Left hindlimb (tissue), 1 donor: ENCODE data around the gene ARNT2.

Experiments
- DNase-seq: peaks from one replicate; pipeline ENCODE4 v3.0.0-alpha.2; 2018

The ARNT2 gene

GRCh38 chr15:80442728-80443403, 38.7 kb downstream of the ARNT2 start:
- no peak for DNase-seq

GRCh38 chr15:80444680-80445251, 40.6 kb downstream of the ARNT2 start:
- no peak for DNase-seq

DNA sequence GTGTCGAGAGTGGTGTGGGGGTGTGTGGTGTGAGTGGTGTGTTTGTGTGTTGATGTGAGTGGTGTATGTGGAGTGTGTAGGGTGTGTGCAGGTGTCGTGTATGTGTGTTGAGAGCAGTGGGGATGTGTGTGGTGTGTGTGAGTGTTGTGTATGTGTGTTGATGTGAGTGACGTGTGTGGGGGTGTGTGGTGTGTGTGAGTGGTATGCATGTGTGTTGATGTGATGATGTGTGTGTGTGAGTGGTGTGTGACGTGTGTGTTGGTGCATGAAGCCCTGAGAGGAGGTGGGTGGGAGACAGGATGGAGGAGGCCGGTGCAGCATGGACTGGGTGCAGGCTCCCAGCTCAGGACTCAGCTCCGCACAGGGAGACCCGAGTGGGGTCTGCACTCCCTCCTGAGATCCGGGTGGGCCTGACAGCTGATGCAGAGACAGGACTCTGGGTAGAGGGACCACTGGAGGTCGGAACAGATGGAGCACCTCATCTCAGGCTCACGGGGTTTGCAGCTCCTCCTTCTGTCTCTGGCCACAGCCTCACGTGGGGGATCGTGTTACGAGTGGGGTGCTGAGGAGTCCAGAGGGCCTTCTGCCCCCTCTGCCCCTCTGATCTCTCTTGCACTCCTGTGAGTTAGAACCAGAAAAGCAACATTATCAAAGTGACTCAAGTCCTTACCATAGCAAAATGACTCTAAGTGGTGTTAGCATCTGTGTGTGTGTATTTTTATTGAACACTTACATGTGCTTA, 41.3 kb downstream of the ARNT2 start:
- DNase-seq = no peak

- DNase-seq = no peak
These were observed 42.9 kb downstream of the ARNT2 start for GRCh38 chr15:80447077-80447476.

GRCh38 chr15:80449825-80450224, 45.6 kb downstream of the ARNT2 start:
- no peak for DNase-seq

GRCh38 chr15:80450811-80451321, 46.7 kb downstream of the ARNT2 start:
- no peak for DNase-seq

DNA sequence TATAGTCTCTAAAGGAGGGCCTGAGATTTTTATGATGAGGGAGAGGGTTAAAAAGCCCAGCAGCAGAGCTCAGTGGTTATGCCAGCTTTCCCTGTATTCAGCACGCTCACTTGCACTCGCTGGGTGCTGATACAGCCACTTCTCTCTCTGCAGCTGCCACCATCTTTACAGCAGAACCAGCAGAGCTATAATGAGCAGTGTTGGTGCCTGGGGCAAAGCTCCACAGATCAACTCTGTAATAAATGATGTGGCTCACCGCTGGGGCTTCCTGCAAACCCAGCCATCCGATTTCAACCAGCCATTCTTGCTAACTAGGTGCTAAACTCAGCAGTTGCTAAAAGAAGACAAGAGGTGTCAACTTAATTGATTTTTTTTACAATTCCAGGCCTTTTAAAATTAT, 48.0 kb downstream of the ARNT2 start:
- no peak for DNase-seq

GRCh38 chr15:80455051-80455648, 51.0 kb downstream of the ARNT2 start:
- DNase-seq = no peak

- no peak for DNase-seq
These were observed 51.7 kb downstream of the ARNT2 start for GRCh38 chr15:80455668-80456442.

- DNase-seq = no peak
These were observed 52.6 kb downstream of the ARNT2 start for GRCh38 chr15:80456517-80457492.

- DNase-seq = no peak
These were observed 53.7 kb downstream of the ARNT2 start for GRCh38 chr15:80457896-80458295.

DNA sequence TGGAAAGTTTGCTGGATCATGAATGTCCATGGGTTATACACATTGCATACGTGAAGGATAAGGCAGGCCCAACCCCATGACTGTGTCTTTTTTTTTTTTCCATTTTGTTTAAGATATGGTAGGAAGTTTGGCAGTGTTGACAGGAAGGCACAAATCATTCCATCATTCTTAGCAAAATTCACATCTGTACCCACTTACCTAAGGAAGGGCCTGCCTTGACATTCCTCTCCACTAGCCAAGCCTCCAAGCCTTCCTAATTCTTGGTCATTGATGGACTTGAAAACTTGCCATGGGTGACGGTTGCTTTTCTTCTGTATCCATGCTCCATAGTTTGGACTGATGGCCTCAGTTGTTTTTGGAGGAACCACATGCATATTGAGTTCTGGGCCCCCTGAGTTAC, 54.4 kb downstream of the ARNT2 start:
- DNase-seq = no peak

GRCh38 chr15:80459380-80459779, 55.2 kb downstream of the ARNT2 start:
- no peak for DNase-seq

- no peak for DNase-seq
These were observed 55.6 kb downstream of the ARNT2 start for GRCh38 chr15:80459818-80460217.

DNA sequence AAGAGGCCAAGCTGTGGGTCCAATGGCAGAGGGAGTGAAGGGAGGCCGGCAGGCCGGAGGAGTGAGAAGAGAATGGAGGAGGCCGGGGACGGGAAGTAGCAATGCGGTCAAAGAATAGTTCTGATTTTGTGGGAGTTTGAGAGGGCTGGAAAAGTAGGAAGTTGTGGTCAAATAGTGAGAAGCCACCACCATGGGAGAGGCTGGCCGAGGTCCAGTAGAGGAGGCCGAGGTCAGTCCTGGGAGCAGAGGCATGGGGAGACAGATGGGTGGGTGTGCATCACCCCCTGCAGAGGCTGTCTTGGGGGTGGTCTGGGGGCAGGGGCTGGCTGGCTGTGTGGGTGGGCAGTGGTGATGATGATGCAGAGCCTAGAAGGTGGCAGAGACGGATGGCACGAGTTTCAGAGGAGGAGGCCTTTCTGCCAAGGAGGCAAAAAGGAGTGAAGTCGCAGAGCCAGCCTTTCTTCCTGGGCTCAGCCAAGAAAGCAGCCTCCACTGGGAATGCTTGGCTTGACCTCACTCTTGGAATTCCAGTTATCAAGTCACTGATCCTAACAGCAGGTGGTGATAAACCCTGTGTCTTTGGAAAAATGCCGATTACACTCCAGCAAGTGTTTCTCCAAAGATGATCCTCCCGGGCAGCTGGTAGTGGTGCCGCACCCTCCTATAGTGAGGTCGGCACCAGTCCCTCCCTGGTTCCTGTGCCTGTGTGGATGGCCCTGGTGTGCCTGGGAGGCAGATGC, 57.3 kb downstream of the ARNT2 start:
- DNase-seq = no peak

DNA sequence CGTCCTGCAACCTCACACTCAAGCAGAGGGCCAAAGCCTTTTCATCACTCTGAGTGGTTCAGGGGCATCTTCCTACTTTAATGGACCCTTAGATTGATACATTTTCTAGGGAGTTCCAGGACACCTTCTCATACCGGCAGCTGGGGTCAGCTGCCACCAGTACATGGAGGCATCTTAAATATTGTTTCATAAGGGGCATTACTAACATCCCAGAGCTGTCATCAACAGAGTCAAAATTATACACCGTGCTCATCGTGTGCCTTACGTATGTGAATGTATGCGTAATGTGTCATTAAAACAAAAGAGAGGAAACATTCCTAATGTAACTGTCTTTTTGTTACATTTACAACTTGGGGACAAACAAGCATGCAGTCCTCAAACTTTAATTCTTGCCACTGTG, 57.9 kb downstream of the ARNT2 start:
- no peak for DNase-seq

- no peak for DNase-seq
These were observed 58.8 kb downstream of the ARNT2 start for GRCh38 chr15:80462836-80463512.

DNA sequence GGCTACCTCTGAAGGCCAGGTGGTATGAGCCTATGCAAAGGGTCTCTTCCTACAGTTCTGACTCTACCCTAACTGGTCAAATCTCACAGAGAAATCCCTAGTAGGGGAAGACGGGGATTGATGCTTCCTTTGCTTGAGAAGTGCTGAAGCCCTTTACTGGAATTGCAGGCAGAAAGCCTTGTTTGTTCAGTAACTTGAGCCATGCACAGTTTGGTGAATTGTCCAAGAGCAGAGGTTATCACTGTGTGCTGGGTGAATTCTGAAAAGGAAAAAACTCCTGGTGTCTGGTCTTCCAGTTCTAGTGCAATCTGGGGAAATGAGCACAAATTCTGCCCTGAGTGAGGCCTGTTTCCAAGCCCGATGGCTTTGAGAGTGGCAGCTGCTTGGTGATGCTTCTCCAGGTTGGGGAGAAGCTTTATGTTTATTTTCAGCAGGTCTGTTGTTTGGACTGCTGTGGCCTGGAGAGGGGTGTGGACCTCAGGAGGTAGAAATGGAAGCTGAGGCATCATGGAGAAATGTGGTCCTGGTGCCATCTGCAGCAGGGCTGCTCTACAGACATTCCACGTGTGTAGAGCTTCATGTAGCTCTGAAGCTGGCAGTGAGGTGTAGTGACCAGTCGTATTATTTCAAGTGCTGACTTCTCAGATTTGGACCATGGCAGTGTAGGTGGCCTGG, 60.9 kb downstream of the ARNT2 start:
- no peak for DNase-seq

DNA sequence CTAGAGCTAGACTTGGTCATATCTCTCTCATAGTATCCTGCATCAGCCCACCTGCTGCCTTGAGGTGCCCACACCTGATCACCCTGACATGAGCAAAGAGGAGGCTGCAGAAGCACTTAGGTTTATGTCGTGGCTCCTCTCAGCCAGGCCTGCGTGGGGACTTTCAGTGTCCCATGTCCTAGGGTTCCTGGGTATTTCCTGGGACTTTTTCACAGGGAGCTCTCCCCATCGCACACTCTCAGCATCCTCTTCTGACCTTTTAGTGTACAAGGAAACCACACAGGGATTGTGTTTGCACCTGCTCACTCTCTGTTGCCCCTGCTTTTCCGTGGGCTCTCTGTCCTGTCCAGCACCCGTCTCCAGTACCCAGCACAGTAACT, 61.4 kb downstream of the ARNT2 start:
- DNase-seq = no peak

DNA sequence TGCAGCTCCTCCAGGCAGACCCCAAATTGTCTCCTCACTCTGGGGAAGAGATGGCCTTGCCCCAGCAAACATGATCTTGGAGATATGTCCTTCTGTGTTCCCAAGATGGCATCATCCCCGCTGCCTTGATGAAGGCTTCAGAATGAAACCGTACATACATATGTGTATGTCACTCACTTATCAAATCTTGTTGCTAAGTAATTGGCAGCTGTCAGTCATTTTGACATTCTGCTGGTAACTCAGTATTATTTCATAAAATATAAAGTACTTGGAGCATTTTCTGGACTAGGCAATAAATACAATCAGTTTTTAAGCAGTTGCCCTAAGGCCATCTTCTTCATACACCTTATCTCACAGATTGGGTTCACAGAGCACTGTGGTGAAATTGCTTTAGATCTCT, 62.4 kb downstream of the ARNT2 start:
- DNase-seq = no peak
